Right hindlimb (tissue), 1 donor: Measurements from ENCODE around the gene NRCAM.

Experiments
- DNase-seq: peaks from one replicate; pipeline ENCODE4 v3.0.0-alpha.2; 2018

NRCAM gene

DNA sequence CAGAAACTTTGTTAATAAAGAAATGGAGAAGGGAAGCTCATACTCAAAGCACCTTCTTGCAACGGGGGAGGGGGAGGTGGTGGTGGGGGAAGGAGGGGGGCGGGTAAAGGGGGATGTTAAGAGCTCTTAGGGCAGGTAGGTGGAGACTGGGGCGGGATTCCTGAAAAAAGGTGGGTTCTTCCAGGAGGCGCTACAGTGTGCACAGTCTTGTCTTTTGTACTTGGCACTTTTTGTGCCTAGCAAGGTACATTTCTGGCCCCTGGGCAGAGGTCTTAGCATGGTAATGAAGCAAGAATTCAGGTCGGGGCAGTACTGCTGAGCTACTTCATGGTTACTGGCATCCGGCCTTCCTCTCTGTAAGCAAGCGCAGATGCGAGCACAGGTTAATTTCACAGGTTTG is 310.8 kb downstream of the NRCAM start:
- DNase-seq: no peak

DNA sequence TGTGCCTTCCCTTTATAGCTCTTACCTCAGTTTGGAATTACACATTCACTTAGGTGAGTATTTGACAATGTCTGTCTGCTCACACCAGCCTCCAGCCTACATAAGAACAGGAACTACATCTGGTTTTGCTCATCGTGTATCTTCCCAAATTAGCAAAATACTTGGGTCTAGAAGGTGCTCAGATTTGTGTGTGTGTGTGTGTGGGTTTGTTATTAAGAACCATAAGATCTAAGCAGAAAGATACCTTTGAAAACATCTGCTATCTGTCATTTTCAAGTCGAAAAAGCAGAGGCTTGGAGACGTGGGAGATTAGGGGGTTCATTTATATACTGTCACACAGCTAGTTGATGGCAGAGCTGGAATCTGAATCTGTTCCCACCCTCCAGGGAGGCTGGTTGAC is 311.3 kb downstream of the NRCAM start:
- no peak for DNase-seq

DNA sequence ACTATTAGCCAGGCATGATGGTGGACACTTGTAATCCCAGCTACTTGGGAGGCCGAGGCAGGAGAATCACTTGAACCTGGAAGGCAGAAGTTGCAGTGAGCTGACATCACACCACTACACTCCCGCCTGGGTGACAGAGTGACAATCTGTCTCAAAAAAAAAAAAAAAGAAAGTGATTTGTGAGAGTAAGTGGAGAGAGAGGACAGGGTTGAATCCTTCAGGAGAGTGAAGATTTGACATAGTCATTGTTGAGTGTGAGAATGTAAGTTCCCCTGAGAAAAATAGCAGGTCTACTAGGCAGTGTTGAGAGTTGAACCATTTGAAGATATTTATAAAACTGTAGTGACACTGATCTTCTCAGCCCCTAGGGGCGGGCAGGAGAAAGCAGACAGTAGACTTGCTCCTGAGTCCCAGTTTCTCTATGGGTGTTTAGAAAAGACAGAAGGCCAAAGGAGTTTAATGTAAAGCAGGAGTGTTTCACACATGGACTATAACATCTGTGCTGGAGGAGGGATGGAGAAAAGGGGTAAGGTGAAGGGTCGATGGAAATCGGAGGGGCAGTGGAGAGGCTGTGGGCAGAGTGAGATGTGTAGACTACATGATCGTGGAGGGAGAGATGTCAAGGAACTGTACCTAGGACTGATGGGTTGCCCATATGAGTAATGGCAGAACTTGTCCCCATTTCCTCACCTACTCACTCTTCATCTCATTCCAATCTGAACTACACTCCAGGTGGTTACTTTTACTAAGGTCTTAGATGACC is 312.4 kb downstream of the NRCAM start:
- DNase-seq: no peak

DNA sequence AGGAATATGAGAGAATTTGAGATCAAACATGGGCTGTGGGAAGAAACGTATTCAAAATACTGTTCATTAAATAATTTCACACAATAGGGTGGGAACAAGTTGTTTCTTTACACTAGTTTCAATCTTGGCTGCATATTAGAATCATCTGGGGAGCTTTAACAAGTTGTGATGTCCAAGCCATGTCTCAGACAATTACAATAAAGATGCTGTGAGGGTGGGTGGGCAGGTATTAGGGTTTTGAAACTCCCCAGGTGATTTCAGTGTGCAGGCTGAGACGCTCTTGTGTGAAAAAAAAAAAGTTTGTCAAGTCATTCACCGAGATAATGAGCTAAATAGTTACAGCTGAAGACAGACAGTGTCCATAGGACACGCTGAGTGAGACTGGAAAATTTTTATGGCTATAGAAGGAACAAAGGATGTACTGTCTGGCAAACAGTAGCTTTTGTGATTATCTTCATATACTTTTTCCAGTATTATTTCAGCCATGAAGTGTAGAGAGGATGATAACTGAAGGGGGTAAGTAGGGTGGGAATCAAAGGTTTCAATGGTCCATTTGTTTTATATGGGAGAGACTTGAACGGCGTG is 313.5 kb downstream of the NRCAM start:
- DNase-seq: no peak

DNA sequence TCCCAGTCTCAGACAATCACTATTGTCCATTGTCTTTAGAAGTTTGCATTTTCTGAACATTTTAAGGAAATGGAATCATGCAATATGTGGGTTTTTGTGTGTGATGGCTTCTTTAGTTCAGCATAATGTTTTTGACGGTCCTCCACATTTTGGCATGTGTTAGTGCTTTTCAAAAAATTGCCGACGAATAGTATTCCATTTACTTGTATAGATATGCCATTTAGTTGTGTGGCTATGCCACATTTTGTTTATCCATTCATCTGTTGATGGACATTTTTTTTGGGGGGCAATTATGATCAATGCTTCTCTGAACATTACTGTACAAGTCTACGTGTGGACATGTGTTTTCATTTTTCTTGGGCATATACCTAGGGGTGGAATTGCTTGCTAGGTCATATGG is 314.1 kb downstream of the NRCAM start:
- DNase-seq: no peak

DNA sequence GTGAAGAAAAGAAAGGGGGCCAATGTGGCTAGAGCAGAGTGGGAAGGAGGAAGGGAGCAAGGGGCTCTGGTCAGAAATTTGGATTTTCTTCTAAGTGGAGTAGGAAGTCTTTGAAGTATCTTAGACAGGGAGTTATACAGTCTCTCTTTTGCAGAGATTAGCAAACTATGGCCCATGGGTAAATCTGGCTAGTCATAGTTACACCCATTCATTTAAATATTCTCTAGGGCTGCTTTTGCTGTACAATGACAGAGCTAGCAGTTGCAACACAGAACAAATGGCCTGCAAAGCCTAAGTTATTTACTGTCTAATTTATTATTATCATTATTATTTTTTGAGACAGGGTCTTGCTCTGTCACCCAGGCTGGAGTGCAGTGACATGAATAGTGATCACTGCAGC is 315.6 kb downstream of the NRCAM start:
- no peak for DNase-seq

DNA sequence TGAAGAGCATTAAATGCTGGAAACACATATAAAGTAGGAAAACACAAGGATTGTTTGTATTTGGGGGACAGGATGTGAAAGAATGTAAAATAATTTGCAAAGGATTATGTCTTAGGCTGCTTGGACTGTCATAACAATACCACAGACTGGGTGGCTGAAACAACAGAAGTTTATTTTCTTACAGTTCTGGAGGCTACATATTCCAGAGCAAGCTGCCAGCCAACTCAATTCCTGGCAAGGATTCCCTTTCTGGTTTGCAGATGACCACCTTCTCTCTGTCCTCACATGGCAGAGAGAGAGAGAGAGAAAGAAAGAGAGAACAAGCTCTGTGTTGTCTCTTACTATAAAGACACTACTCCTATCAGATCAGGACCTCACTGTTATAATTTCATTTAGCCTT is 317.3 kb downstream of the NRCAM start:
- no peak for DNase-seq

DNA sequence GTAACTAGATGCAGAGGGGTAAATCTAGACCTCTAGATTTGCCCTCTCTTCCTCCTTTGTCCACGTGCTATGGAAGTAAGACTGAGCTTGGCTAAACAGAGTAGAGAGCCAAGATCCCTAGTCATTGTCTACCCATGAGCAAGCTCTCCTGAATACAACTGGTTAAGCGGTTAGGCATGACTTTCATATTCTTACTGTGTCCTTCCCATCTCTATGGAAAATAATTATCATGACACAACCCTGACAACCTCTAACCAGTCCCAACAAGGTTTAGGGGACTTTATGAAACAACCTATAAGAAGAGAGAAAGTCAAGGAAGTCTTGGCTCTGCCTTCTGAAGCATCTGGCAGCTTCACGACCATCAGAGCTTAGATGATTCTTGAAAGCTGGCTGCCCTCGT is 318.2 kb downstream of the NRCAM start:
- DNase-seq: no peak

DNA sequence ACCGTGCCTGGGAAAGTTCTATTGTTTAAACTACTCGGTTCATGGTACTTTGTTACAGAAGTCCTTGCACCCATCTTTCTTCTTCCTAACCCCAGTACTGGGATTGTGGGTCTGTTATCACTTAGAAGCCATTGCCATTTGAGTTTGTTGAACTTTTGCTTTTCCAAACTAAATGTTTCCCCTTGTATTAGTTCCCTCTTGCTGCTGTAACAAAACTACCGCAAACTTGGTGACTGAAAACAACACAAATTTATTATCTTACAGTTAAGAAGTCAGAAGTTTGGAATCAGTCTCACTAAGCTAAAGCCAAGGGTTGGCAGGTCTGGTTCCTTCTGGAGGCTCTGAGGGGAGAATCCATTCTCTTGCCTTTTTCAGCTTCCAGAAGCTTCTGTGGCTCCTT is 319.2 kb downstream of the NRCAM start:
- no peak for DNase-seq

DNA sequence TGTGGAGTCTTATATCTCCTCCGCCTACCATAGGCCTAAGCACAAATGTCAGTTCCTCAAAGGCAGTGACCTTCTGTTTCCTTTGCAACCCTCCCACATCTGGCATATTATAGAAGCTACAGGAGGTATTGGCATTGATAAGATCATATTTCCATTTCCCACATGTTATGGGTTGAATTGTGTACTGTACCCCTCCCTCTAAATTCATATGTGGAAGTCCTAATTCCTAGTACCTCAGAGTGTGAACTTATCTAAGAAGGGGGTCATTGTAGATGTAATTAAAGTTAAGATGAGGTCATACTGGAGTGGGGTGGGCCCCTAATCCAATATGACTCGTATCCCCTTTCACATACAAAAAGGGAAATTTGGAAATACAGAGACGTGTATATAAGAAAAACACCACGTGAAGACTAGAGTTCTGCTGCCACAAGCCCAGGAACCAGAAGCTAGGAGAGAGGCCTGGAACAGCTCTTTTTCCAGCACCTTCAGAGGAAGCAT is 320.0 kb downstream of the NRCAM start:
- DNase-seq: no peak

DNA sequence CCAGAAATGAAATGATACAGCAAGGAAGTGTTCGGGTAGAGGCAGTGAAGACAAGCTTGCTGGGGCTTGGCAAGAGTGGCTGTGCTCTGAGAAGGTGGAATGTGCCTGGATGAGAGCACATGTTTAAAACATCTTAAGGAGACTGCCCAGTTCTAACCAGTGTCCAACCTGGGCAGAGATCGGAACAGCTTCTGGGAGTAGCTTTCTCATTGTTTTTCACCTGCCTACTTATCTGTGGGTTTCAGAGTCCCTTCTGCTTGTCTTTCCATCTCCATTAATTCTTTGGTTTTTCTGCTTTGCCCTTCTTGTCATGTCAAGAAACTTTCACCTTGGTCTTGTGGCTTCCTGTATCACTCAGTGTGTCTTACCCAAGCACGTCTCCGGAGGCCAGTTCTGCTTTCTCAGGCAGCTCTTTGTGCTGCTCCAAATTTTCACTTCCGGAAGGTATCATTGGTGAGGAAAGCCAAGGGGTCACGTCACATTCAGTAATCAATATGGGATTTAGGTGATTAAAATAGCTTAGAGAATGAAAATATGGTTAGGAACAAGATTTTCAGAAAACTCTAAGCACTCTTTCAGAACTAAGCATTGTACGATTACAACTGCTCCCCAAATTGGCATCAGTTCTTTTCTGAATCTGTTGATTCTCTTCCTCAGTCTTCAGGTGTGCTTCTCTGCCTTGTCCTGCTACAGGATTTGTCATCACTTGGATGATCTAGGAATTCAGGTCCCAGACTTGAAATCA is 320.6 kb downstream of the NRCAM start:
- DNase-seq: no peak

DNA sequence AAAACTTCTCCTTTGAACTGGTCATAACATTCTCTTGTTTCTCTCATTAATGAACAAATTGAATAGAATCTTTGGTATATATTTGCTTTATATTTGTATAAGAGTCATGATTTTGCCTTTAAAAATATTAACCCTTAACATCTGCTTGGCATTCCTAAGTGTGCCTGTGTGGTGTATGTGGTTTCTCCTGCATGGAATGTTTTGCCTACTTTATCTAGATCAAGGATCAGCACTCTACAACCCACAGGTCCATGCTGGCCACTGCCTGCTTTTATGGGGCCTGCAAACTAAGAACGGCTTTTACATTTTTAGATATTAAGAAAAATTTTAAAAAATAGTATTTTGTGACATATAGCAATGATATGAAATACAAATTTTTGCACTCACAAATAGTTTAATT is 321.8 kb downstream of the NRCAM start:
- no peak for DNase-seq

DNA sequence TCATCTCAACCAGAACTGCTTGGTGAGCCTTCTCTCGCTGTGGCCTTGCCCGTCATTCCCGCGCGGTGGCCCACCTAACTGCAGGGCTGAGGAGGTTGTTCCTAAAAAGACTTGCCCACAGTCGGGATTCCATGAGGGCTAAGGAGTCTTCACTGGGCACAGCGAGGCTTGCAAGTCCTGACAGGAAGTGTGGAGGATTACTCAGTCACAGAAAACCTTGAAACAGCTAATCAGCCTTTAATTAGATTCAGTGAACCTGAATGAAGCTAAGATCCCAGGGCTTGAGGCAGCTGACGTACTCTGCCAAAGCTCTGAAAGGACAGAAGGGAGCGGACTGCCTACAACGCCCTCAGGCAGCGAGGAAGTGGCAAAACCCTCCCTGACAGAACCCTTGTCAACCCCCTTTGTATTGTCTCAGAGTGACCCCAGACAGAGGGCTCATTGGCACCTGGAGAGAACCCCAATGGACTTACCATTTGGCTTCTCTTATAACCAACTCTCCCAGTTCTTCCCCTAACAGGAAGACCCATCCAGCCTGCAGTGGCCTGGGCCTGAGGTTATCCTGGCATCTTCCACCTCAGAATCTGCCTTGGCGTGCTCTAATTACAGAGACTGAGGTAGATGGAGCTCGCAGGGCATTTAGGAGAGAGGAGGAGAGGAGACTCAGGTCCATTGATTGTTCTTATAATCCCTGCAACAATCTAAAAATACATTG is 323.5 kb downstream of the NRCAM start:
- no peak for DNase-seq

DNA sequence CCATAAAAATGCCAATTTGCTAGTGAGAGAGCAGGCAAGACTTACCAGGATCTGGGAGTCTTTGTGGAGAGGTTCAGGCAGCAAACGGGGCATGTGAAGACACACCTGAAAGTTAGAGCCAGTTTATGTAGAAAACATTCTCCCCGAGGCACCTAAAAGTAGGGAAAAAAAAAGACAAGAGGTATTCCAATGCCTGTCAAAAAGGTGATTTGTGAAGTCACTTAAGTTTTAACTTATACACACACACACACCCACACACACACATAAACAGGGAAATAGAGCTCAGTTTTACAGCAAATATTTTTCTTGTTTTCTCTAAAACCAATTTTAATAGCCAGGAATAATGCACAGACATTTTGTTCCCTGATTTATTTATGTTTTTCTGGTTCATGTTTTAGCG is 326.0 kb downstream of the NRCAM start, which contains the start of gene LAMB4:
TSS of gene LAMB4 (minus strand) at position 101 of the 400 bp plus-strand sequence. CDS start 7,197 bp downstream, outside the sequence.
- DNase-seq: no peak

DNA sequence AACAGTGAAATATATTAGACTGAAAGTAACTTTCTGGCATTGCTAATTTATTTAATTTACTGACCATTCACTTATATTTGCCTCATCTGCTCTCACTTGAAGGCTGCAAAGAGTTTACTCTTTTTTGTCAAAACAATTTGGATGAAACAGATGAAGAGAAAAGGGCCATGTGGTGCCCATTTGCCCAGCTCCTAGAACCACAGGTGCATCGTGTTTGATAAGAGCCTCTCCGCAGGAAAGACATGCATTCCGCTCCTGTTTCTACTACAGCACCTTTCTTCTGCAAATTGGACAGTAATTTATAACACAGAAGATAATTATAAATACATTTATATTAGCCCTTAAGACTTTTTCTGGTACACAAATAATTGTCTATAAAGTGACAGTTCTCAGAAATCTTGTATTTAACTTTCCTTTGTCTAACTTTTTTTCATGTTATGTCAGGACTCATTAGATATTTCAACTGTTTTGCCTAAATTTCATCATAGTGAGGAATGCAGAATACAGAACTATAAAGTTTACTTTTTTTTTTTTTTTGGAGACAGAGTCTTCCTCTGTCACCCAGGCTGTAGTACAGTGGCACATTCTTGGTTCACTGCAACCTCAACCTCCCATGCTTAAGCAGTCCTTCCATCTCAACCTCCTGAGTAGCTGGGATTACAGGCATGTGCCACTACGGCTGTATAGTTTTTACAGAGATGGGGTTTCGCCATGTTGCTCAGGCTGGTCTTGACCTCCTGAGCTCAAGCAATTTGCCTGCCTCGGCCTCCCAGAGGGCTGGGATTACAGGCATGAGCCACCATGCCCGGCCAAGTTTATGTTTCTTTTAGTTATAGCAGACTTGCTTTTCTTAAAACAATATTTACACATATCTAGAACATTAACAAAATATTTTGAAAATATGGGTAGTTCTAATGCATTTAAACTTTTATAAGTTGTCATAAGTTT is 326.9 kb downstream of the NRCAM start:
- DNase-seq: no peak

DNA sequence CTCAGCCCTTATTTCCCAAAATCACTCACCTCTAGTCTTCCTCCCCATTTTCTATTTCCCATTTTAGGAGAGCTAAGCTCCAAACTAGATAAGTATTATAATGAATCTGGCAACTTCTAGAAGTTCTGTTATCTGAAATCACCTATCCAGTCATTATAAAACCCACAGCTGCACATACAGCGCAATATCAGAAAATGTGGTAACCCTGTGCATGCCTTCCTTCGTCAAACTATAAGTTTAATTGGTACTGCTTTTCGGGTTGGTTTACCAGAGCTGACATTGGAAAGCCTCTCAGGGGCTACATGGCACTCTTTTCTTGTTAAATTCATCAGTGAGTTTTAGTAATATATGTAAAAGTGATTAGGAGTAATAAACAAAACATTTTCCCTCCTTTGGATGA is 327.7 kb downstream of the NRCAM start:
- DNase-seq: no peak

DNA sequence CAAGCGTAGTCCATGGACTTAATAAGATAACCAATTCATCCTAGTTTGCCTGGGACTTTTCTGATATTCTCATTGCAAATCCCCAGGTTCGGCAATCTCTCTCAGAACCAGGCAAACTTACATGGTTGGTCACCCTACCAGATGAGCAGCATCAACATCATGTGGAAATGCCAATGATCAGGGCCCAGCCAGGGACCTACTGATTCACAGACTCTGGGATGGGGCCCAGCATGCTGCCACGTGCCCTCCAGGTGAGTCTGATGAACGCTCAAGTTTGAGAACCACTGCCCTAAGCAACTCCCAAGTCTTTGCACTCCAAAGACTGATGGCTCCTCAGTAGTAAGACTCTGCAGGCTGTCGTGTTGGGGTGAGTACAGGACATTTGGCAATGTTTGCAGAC is 328.8 kb downstream of the NRCAM start:
- no peak for DNase-seq

DNA sequence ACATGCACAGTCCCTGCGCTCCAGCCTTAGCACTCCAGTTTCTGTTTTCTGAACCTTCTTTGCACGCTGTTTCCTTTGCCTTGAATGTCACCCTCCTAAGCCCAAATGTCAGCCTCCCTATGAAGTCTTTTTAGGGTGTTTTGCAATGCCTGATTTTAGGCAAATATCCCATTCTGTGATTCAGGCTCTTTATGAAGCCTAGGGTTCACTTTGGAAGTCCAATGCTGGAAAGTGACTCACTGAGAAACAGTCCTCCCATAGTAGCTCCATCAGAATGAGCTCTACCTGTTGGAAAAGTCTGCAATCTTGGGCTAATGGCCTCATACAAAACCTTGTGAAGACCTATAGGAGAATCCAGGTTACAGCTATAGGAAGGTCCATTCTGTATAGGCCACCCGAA is 331.4 kb downstream of the NRCAM start:
- DNase-seq: no peak

DNA sequence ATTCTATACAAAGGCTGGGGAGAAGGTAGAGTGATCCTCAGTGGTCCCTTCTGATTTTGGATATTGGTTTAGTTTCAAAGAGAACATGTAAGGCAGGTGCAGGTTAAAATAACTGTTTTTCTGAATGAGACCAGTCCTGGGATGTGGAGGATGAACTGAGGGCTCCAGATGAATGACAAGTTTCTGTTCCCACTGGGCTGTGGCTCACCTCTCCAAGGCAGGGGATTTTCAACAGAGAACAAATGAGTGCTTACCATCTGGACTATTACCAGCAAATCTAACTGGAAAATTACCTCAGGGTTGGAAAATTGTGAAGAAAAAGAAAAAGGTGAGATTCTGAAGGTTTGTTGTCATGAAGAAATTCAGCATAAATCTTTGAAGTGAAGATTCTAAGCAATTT is 334.1 kb downstream of the NRCAM start:
- DNase-seq: no peak

DNA sequence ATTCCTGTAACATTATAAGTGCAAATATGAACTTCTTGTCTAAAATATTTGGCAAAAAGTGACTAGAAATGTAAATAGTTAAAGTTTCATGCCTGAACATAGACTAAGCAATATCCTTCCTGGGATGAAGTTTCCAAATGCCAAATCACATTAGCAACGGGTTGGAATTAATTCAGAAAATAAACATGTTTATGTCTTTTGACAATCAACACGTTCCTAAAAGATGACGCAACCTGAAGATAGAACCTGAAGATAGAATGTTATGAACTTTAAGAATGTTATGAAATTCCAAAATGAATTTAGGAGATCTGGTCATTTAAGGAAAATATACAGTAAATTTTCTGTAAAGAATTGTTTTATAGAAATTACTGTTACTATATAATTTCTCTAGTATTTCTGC is 335.3 kb downstream of the NRCAM start:
- no peak for DNase-seq

DNA sequence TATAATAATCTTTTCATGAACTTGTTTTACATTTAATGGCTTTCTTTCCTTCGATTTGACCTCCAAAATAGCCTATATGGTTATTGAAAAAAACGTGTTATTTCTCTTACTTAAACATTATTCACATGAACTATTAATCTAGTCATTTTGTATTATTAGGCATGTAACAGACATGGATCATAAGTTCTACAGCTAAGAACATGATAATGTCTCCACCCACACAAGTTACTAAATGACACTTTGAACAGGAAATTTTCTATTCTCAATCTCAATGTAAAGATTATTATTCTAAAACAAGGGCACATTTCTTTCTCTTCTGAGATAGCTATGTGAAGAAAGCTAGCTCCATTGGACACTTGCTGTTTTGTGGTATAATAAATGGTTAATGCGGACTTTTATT is 336.0 kb downstream of the NRCAM start:
- no peak for DNase-seq

DNA sequence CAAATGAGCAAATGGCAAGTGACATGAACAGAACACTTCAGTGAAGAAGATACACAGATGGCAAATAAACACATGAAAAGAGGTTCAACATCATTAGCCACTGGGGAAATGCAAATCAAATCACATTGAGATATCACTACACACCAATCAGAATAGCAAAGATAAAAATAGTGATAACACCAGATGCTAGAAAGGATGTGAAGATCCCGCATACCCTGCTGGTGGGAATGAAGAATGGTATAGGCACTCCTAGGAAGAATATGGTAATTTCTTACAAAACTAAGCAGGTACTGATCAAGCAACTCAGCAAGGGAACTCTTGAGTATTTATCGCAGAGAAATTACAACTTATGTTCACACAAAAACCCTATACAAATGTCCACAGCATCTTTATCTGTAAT is 337.3 kb downstream of the NRCAM start:
- DNase-seq: no peak
